ENCODE data around the gene SETBP1. TPM values are rescaled to one million over a fixed set of nuclear protein-coding genes. Genes with fewer than 3 reads are reported as not detected.

The SETBP1 gene
- total RNA-seq, 1 experiment from 2014 or later: 0.05 TPM

- no peaks in the 10 kb centered on the region for H4K20me1 ChIP-seq (ENCODE audit: insufficient read depth)
- DNase-seq (ENCODE audit: low read depth, low spot score) (no peak), ATAC-seq (no peak)
- peaks cover 17 to 20% of the 10 kb centered on the region in 2 experiments; a peak in 2 of 4 replicates for H3K9me3 ChIP-seq (ENCODE audit: control insufficient read depth in 1 of 2, insufficient read depth in 1 of 2, low read depth in 1 of 2, low read length in 2 of 2)
- no peak overlapping the region for H3K4me3 ChIP-seq (replicated peaks in 1 of 2; ENCODE audit: low read depth in 1 of 2, low read length in 2 of 2)
- no peaks in the 10 kb centered on the region for H3K27me3 ChIP-seq (ENCODE audit: insufficient read depth, low read length)
- intact Hi-C loops (cut with micrococcal nuclease): no loop called here
- no peak overlapping the region for H2AFZ ChIP-seq (ENCODE audit: low read depth, low read length, poor library complexity, severe bottlenecking)
- no TSS peak for BruUV-seq (replicated peaks)
- H3K36me3 ChIP-seq (ENCODE audit: control insufficient read depth in 1 of 2, insufficient read depth in 2 of 2, low read length in 2 of 2): no peaks in the 10 kb centered on the region
- no peak overlapping the region for H3K27ac ChIP-seq (ENCODE audit: low read depth, low read length)
- no peak overlapping the region for H3K4me2 ChIP-seq (ENCODE audit: low read length)
- ChIA-PET CTCF (no interaction called here), POLR2A (no interaction called here), RAD21 (ENCODE audit: low non-redundant PET in 1 of 2, low total read pairs in 2 of 2, uncharacterized antibody in 2 of 2, unreplicated experiment in 2 of 2) (no interaction called here)
- no peaks in the 10 kb centered on the region for H3K9me2 ChIP-seq (ENCODE audit: insufficient read depth)
- no peaks in the 10 kb centered on the region for H3K79me2 ChIP-seq (ENCODE audit: insufficient read depth, low read length)
- H3K4me1 ChIP-seq (ENCODE audit: control insufficient read depth in 1 of 2, insufficient read depth in 2 of 2, low read length in 2 of 2): no peaks in the 10 kb centered on the region
- no peak overlapping the region for H3K9ac ChIP-seq (ENCODE audit: low read length)
- TF ChIP-seq ATF3 (IDR thresholded peaks at IDR 0.05) (no peak), JUND (IDR thresholded peaks at IDR 0.05) (no peak)
- TF ChIP-seq, protein P1, sequence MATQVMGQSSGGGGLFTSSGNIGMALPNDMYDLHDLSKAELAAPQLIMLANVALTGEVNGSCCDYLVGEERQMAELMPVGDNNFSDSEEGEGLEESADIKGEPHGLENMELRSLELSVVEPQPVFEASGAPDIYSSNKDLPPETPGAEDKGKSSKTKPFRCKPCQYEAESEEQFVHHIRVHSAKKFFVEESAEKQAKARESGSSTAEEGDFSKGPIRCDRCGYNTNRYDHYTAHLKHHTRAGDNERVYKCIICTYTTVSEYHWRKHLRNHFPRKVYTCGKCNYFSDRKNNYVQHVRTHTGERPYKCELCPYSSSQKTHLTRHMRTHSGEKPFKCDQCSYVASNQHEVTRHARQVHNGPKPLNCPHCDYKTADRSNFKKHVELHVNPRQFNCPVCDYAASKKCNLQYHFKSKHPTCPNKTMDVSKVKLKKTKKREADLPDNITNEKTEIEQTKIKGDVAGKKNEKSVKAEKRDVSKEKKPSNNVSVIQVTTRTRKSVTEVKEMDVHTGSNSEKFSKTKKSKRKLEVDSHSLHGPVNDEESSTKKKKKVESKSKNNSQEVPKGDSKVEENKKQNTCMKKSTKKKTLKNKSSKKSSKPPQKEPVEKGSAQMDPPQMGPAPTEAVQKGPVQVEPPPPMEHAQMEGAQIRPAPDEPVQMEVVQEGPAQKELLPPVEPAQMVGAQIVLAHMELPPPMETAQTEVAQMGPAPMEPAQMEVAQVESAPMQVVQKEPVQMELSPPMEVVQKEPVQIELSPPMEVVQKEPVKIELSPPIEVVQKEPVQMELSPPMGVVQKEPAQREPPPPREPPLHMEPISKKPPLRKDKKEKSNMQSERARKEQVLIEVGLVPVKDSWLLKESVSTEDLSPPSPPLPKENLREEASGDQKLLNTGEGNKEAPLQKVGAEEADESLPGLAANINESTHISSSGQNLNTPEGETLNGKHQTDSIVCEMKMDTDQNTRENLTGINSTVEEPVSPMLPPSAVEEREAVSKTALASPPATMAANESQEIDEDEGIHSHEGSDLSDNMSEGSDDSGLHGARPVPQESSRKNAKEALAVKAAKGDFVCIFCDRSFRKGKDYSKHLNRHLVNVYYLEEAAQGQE (IDR thresholded peaks at IDR 0.05; ENCODE audit: low read depth): no peak
These were observed 326.8 kb downstream of the SETBP1 start for GRCh38 chr18:45007531-45007930.

GRCh38 chr18:45008694-45009413, 328.2 kb downstream of the SETBP1 start:
- no peak overlapping the region for H2AFZ ChIP-seq (ENCODE audit: low read depth, low read length, poor library complexity, severe bottlenecking)
- no peaks in the 10 kb centered on the region for H3K9me2 ChIP-seq (ENCODE audit: insufficient read depth)
- no peaks in the 10 kb centered on the region for H3K4me1 ChIP-seq (ENCODE audit: control insufficient read depth in 1 of 2, insufficient read depth in 2 of 2, low read length in 2 of 2)
- H3K27me3 ChIP-seq (ENCODE audit: insufficient read depth, low read length): no peaks in the 10 kb centered on the region
- H3K79me2 ChIP-seq (ENCODE audit: insufficient read depth, low read length): no peaks in the 10 kb centered on the region
- CTCF ChIA-PET: no interaction called here
- H3K36me3 ChIP-seq (ENCODE audit: control insufficient read depth in 1 of 2, insufficient read depth in 2 of 2, low read length in 2 of 2): no peaks in the 10 kb centered on the region
- BruUV-seq (replicated peaks): no TSS peak
- H4K20me1 ChIP-seq (ENCODE audit: insufficient read depth): no peaks in the 10 kb centered on the region
- POLR2A ChIA-PET: no interaction called here
- no peak overlapping the region for H3K9ac ChIP-seq (ENCODE audit: low read length)
- no peak overlapping the region for H3K4me2 ChIP-seq (ENCODE audit: low read length)
- no peak overlapping the region for H3K4me3 ChIP-seq (replicated peaks in 1 of 2; ENCODE audit: low read depth in 1 of 2, low read length in 2 of 2)
- H3K9me3 ChIP-seq (ENCODE audit: control insufficient read depth in 1 of 2, insufficient read depth in 1 of 2, low read depth in 1 of 2, low read length in 2 of 2): peaks cover 17 to 20% of the 10 kb centered on the region in 2 experiments; a peak in 2 of 4 replicates
- ATAC-seq (no peak), DNase-seq (ENCODE audit: low read depth, low spot score) (no peak)
- intact Hi-C loops (cut with micrococcal nuclease): no loop called here
- H3K27ac ChIP-seq (ENCODE audit: low read depth, low read length): no peak overlapping the region
- RAD21 ChIA-PET (ENCODE audit: low non-redundant PET in 1 of 2, low total read pairs in 2 of 2, uncharacterized antibody in 2 of 2, unreplicated experiment in 2 of 2): no interaction called here
- TF ChIP-seq ZFX (IDR thresholded peaks at IDR 0.05): no peak
- TF ChIP-seq ELF1 (IDR thresholded peaks at IDR 0.05; ENCODE audit: borderline replicate concordance, low read depth): no peak
- no peak for TF ChIP-seq SP1 (IDR thresholded peaks at IDR 0.05; ENCODE audit: low read depth)
- no peak for TF ChIP-seq SIN3A (IDR thresholded peaks at IDR 0.05; ENCODE audit: low read depth)
- TF ChIP-seq, protein P2, sequence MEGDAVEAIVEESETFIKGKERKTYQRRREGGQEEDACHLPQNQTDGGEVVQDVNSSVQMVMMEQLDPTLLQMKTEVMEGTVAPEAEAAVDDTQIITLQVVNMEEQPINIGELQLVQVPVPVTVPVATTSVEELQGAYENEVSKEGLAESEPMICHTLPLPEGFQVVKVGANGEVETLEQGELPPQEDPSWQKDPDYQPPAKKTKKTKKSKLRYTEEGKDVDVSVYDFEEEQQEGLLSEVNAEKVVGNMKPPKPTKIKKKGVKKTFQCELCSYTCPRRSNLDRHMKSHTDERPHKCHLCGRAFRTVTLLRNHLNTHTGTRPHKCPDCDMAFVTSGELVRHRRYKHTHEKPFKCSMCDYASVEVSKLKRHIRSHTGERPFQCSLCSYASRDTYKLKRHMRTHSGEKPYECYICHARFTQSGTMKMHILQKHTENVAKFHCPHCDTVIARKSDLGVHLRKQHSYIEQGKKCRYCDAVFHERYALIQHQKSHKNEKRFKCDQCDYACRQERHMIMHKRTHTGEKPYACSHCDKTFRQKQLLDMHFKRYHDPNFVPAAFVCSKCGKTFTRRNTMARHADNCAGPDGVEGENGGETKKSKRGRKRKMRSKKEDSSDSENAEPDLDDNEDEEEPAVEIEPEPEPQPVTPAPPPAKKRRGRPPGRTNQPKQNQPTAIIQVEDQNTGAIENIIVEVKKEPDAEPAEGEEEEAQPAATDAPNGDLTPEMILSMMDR (IDR thresholded peaks at IDR 0.05 in 2 of 3, conservative IDR thresholded peaks at IDR 0.05 in 1 of 3; ENCODE audit: borderline replicate concordance in 1 of 3, insufficient read depth in 1 of 3, low read depth in 2 of 3, low read length in 2 of 3): no peak
- TF ChIP-seq, protein P3, sequence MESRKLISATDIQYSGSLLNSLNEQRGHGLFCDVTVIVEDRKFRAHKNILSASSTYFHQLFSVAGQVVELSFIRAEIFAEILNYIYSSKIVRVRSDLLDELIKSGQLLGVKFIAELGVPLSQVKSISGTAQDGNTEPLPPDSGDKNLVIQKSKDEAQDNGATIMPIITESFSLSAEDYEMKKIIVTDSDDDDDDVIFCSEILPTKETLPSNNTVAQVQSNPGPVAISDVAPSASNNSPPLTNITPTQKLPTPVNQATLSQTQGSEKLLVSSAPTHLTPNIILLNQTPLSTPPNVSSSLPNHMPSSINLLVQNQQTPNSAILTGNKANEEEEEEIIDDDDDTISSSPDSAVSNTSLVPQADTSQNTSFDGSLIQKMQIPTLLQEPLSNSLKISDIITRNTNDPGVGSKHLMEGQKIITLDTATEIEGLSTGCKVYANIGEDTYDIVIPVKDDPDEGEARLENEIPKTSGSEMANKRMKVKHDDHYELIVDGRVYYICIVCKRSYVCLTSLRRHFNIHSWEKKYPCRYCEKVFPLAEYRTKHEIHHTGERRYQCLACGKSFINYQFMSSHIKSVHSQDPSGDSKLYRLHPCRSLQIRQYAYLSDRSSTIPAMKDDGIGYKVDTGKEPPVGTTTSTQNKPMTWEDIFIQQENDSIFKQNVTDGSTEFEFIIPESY (IDR thresholded peaks at IDR 0.05; ENCODE audit: extremely low read depth, insufficient replicate concordance, low read length): no peak
- no peak for TF ChIP-seq TCF7L2 (IDR thresholded peaks at IDR 0.05; ENCODE audit: borderline replicate concordance, extremely low read depth, insufficient read depth, insufficient read length)
- no peak for TF ChIP-seq EZH2 (IDR thresholded peaks at IDR 0.05)
